Activated T-cell treated with anti-CD3 and anti-CD28 coated beads for 24 hours (primary cell): ENCODE measurements around the gene GTPBP1.

Source experiments
- DNase-seq: peaks from one replicate; pipeline ENCODE4 v3.0.0-alpha.2; 2020; ENCODE audit warnings: low read depth

The GTPBP1 gene

GRCh38 chr22:38727123-38727522, 21.4 kb downstream of the GTPBP1 start:
- DNase-seq = no peak

- DNase-seq = no peak
Observed at GRCh38 chr22:38727530-38728451, 22.0 kb downstream of the GTPBP1 start.

- DNase-seq = no peak
Observed at GRCh38 chr22:38728871-38729796, 23.4 kb downstream of the GTPBP1 start.

GRCh38 chr22:38729946-38730345, 24.2 kb downstream of the GTPBP1 start:
- no peak for DNase-seq

- no peak for DNase-seq
Observed at GRCh38 chr22:38730411-38730871, 24.7 kb downstream of the GTPBP1 start.

GRCh38 chr22:38731703-38732161, 26.0 kb downstream of the GTPBP1 start:
- DNase-seq = no peak

GRCh38 chr22:38732251-38732815, 26.6 kb downstream of the GTPBP1 start:
- DNase-seq = no peak

- DNase-seq = no peak
Observed at GRCh38 chr22:38733329-38733723, 27.6 kb downstream of the GTPBP1 start.

- no peak for DNase-seq
Observed at GRCh38 chr22:38733724-38734381, 28.1 kb downstream of the GTPBP1 start.

GRCh38 chr22:38734421-38735100, 28.8 kb downstream of the GTPBP1 start:
- DNase-seq = no peak

- no peak for DNase-seq
Observed at GRCh38 chr22:38735126-38735464, 29.4 kb downstream of the GTPBP1 start.

GRCh38 chr22:38735465-38736256, 29.9 kb downstream of the GTPBP1 start:
- DNase-seq = no peak

GRCh38 chr22:38736257-38736570, 30.5 kb downstream of the GTPBP1 start:
- DNase-seq = no peak

- no peak for DNase-seq
Observed at GRCh38 chr22:38737302-38738060, 31.7 kb downstream of the GTPBP1 start.

- DNase-seq = no peak
Observed at GRCh38 chr22:38738475-38739070, 32.8 kb downstream of the GTPBP1 start.

- no peak for DNase-seq
Observed at GRCh38 chr22:38739300-38740055, 33.7 kb downstream of the GTPBP1 start.

- no peak for DNase-seq
Observed at GRCh38 chr22:38740116-38740723, 34.5 kb downstream of the GTPBP1 start.

- no peak for DNase-seq
Observed at GRCh38 chr22:38740754-38741153, 35.0 kb downstream of the GTPBP1 start.
